GM12865 (cell line): Measurements from ENCODE around the gene ACTL7B.
A peak's percentile ranks its signal among the peaks of the same experiment; 100 is the strongest.

Source experiments
- DNase-seq: peaks from one replicate; pipeline ENCODE4 v3.0.0; 2010; ENCODE audit warnings: low read depth
- H3K4me3 ChIP-seq: 2 replicates; pipeline ENCODE4 v1.5.1; 2011; ENCODE audit warnings: mild to moderate bottlenecking, low read depth, low read length, control low read depth
- CTCF ChIP-seq: IDR thresholded peaks from 2 replicates; pipeline ENCODE4 v1.5.1; 2011; ENCODE audit warnings: low read length, control low read depth, low read depth, inconsistent platforms; ENCODE audit not compliant: insufficient read depth; ENCODE audit errors: missing control alignments

Gene ACTL7B

GRCh38 chr9:108861464-108861863 is 5.7 kb upstream of the ACTL7B start:
- no peak for TF ChIP-seq CTCF
- H3K4me3 ChIP-seq, result no peak overlapping the region
- DNase-seq, result no peak

- no peak overlapping the region for H3K4me3 ChIP-seq
- no peak for DNase-seq
- no peak for TF ChIP-seq CTCF
Observed at GRCh38 chr9:108860764-108861163, 5.0 kb upstream of the ACTL7B start.

GRCh38 chr9:108860354-108860753 is 4.6 kb upstream of the ACTL7B start:
- TF ChIP-seq CTCF, result no peak
- H3K4me3 ChIP-seq, result no peak overlapping the region
- DNase-seq, result no peak

GRCh38 chr9:108859459-108860114 is 3.8 kb upstream of the ACTL7B start:
- no peak overlapping the region for H3K4me3 ChIP-seq
- peak; percentile 45 for DNase-seq
- no peak for TF ChIP-seq CTCF

- no peak for DNase-seq
- TF ChIP-seq CTCF, result no peak
- H3K4me3 ChIP-seq, result no peak overlapping the region
Observed at GRCh38 chr9:108857572-108857971, 1.8 kb upstream of the ACTL7B start.

GRCh38 chr9:108855529-108855886 is 278 bp downstream of the ACTL7B start:
- DNase-seq, result no peak
- TF ChIP-seq CTCF, result no peak
- no peak overlapping the region for H3K4me3 ChIP-seq

- no peak for DNase-seq
- TF ChIP-seq CTCF, result no peak
- no peak overlapping the region for H3K4me3 ChIP-seq
Observed at GRCh38 chr9:108854641-108855528, 901 bp downstream of the ACTL7B start.
